ENCODE results near the gene SYT1. TPM values are rescaled to one million over a fixed set of nuclear protein-coding genes. Genes with fewer than 3 reads are reported as not detected.

Gene SYT1
- total RNA-seq, 1 experiment from 2014 or later, result 15.8 TPM

DNA sequence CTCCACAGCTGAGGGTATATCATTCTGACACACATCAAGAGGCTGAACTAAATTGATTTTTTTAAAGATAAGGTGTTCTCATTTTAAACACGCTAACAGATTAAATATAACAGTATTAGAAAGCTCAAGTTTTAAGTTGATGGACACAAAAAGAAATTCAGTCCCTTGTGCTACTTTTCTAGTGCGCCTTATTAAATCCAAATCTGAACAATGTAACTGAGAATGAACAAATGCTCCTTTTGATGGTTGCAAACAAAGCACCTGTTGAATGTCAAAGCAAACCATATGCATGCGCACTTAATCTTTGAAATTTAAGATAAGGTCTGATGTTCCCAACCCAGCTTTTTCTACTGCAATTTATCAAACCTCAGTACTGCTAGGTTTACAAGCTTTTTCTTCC is 424.3 kb downstream of the SYT1 start:
- Mint-ChIP-seq H3K4me3 (no peak overlapping the region), H3K27ac (no peak overlapping the region), H3K9me3 (no peaks in the 10 kb centered on the region), H3K4me1 (no peaks in the 10 kb centered on the region), H3K27me3 (ENCODE audit: low read depth) (no peaks in the 10 kb centered on the region), H3K36me3 (ENCODE audit: insufficient read depth in 1 of 3, low read depth in 3 of 3) (peaks cover 0 to 2% (median 0%) of the 10 kb centered on the region in 3 experiments; a peak in 1 of 7 replicates)
- no peak overlapping the region for H2BK20ac ChIP-seq (ENCODE audit: low read depth, low read length, poor library complexity, severe bottlenecking)
- DNase-seq, result no peak
- no peaks in the 10 kb centered on the region for H3K79me1 ChIP-seq (ENCODE audit: insufficient read depth, low read depth, low read length, poor library complexity, severe bottlenecking)
- no peak overlapping the region for H3K23ac ChIP-seq (ENCODE audit: insufficient read length, low read depth, low read length)
- H4K8ac ChIP-seq (replicated peaks; ENCODE audit: insufficient read length, low read depth, low read length), result no peak overlapping the region
- H3K4ac ChIP-seq (ENCODE audit: low read depth, low read length), result no peak overlapping the region
- H3K79me2 ChIP-seq (ENCODE audit: insufficient read depth, low read length), result no peaks in the 10 kb centered on the region
- H3K9ac ChIP-seq (ENCODE audit: extremely low read depth, insufficient read length, low read length), result no peak overlapping the region
- H2AK5ac ChIP-seq (ENCODE audit: insufficient read length, low read length), result no peak overlapping the region
- no peak overlapping the region for H4K5ac ChIP-seq (ENCODE audit: insufficient read length, low read depth, low read length)
- no peak overlapping the region for H3K27ac ChIP-seq (ENCODE audit: insufficient read length, low read depth, low read length)
- H3K14ac ChIP-seq (ENCODE audit: insufficient read depth, low read length), result no peak overlapping the region
- no peaks in the 10 kb centered on the region for H4K20me1 ChIP-seq (ENCODE audit: control insufficient read depth, insufficient read depth, insufficient read length)
- no peak overlapping the region for H3T11ph ChIP-seq (ENCODE audit: low read length)
- H3K18ac ChIP-seq (ENCODE audit: insufficient read length, low read depth, low read length), result no peak overlapping the region
- no peaks in the 10 kb centered on the region for H3K27me3 ChIP-seq (ENCODE audit: insufficient read depth, low read length)
- H3K56ac ChIP-seq (ENCODE audit: insufficient read length, low read depth, low read length), result no peak overlapping the region
- H4K91ac ChIP-seq (ENCODE audit: insufficient read length, low read depth, low read length), result no peak overlapping the region
- H2BK15ac ChIP-seq (ENCODE audit: low read depth, low read length), result no peak overlapping the region
- H3K4me2 ChIP-seq (ENCODE audit: insufficient read depth, insufficient read length, low read length), result no peak overlapping the region
- no peak overlapping the region for H2BK120ac ChIP-seq (ENCODE audit: low read depth, low read length, poor library complexity, severe bottlenecking)
- no CpG with 5 or more reads among the region's 3 CpGs for WGBS (ENCODE audit: extremely low coverage, insufficient read length, low lambda C conversion rate)
- TF ChIP-seq, protein P1, sequence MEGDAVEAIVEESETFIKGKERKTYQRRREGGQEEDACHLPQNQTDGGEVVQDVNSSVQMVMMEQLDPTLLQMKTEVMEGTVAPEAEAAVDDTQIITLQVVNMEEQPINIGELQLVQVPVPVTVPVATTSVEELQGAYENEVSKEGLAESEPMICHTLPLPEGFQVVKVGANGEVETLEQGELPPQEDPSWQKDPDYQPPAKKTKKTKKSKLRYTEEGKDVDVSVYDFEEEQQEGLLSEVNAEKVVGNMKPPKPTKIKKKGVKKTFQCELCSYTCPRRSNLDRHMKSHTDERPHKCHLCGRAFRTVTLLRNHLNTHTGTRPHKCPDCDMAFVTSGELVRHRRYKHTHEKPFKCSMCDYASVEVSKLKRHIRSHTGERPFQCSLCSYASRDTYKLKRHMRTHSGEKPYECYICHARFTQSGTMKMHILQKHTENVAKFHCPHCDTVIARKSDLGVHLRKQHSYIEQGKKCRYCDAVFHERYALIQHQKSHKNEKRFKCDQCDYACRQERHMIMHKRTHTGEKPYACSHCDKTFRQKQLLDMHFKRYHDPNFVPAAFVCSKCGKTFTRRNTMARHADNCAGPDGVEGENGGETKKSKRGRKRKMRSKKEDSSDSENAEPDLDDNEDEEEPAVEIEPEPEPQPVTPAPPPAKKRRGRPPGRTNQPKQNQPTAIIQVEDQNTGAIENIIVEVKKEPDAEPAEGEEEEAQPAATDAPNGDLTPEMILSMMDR (conservative IDR thresholded peaks at IDR 0.05), result no peak
- H2BK5ac ChIP-seq (ENCODE audit: insufficient read length, low read length), result no peak overlapping the region
- H3K4me1 ChIP-seq (ENCODE audit: insufficient read depth, low read length), result no peaks in the 10 kb centered on the region
- H2BK12ac ChIP-seq (ENCODE audit: insufficient read length, low read depth, low read length), result no peak overlapping the region
- no peak overlapping the region for H2AFZ ChIP-seq (ENCODE audit: low read length)
- no peaks in the 10 kb centered on the region for H3K9me3 ChIP-seq (ENCODE audit: control insufficient read depth, low read depth, low read length)
- no peaks in the 10 kb centered on the region for H3K23me2 ChIP-seq (ENCODE audit: insufficient read length, low read depth, low read length, poor library complexity, severe bottlenecking)

Data from H9 (cell line).